ENCODE data around the gene AZIN2. TPM values are rescaled to one million over a fixed set of nuclear protein-coding genes. Genes with fewer than 3 reads are reported as not detected.

The AZIN2 gene
- total and polyA plus RNA-seq, 4 donors = 15.1 to 33.2 (median 25.8) TPM

- Histone ChIP-seq H3K9me3 (ENCODE audit: control insufficient read depth, insufficient read depth, low read length) (no peaks in the 10 kb centered on the region), H3K27ac (ENCODE audit: low read depth, low read length) (no peak overlapping the region), H3K4me3 (ENCODE audit: low read depth, low read length) (no peak overlapping the region), H3K4me1 (ENCODE audit: control insufficient read depth, insufficient read depth, low read length) (peaks cover 33% of the 10 kb centered on the region), H3K27me3 (ENCODE audit: control insufficient read depth, insufficient read depth, low read length) (no peaks in the 10 kb centered on the region), H3K36me3 (ENCODE audit: control insufficient read depth, insufficient read depth, low read length) (peaks cover 36% of the 10 kb centered on the region)
- DNase-seq (ENCODE audit: low read depth in 4 of 6, low spot score in 6 of 6) = no peak
- WGBS (ENCODE audit: insufficient coverage) = 62% methylated on average over 2 of the region's 4 CpGs
Observed at GRCh38 chr1:33143176-33143575, 62.2 kb downstream of the AZIN2 start.

GRCh38 chr1:33143698-33144097, 62.7 kb downstream of the AZIN2 start:
- DNase-seq (ENCODE audit: low read depth in 4 of 6, low spot score in 6 of 6) = no peak
- Histone ChIP-seq H3K27ac (ENCODE audit: low read depth, low read length) (no peak overlapping the region), H3K9me3 (ENCODE audit: control insufficient read depth, insufficient read depth, low read length) (no peaks in the 10 kb centered on the region), H3K4me3 (ENCODE audit: low read depth, low read length) (no peak overlapping the region), H3K27me3 (ENCODE audit: control insufficient read depth, insufficient read depth, low read length) (no peaks in the 10 kb centered on the region), H3K36me3 (ENCODE audit: control insufficient read depth, insufficient read depth, low read length) (peaks cover 37% of the 10 kb centered on the region), H3K4me1 (ENCODE audit: control insufficient read depth, insufficient read depth, low read length) (peaks cover 33% of the 10 kb centered on the region)
- 71% methylated on average over 1 of the region's 2 CpGs for WGBS (ENCODE audit: insufficient coverage)

- peaks cover 54% of the 10 kb centered on the region for H3K36me3 ChIP-seq (ENCODE audit: control insufficient read depth, insufficient read depth, low read length)
- peaks cover 33% of the 10 kb centered on the region for H3K4me1 ChIP-seq (ENCODE audit: control insufficient read depth, insufficient read depth, low read length)
- H3K4me3 ChIP-seq (ENCODE audit: low read depth, low read length) = no peak overlapping the region
- H3K9me3 ChIP-seq (ENCODE audit: control insufficient read depth, insufficient read depth, low read length) = no peaks in the 10 kb centered on the region
- peak in 2 of 6 donors; percentile 55 to 66 for DNase-seq (ENCODE audit: low read depth in 4 of 6, low spot score in 6 of 6)
- WGBS (ENCODE audit: insufficient coverage) = 51% methylated on average over 3 of the region's 3 CpGs
- no peak overlapping the region for H3K27ac ChIP-seq (ENCODE audit: low read depth, low read length)
- H3K27me3 ChIP-seq (ENCODE audit: control insufficient read depth, insufficient read depth, low read length) = no peaks in the 10 kb centered on the region
Observed at GRCh38 chr1:33146003-33146402, 65.0 kb downstream of the AZIN2 start.

DNA sequence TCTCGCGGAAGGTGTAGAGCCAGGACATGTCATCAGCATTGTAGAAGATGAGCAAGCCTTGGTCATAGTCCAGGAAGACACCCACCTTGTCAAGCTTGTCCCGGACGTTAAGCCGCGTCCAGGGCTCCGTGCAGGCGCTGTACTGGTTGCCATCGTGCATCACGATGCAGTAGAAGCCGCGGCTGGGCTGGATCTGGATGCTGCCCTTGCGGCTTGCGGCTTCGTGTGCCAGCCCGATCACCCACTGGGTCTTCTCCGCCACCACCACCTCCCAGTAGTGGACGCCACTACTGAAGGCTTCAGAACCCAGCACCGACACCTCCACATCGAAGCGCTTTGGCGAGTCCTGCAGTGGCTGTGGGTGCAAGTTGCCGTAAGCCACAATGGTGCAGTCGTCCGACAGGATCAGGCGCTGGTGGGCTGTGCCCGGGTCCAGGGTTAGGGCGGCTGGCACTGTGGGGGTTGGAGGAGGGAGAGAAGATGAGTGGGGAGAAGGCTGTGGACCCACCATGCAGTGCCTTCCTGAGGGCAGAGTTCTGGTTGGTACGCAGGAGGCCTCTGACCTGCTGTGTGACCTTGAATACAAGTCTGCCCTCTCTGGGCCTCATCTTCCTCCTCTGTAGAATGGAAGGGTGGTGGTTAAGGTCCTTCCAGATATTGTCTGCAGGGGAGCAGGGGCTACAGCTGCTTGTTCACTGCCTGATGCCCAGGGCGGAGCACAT, 66.5 kb downstream of the AZIN2 start:
- Histone ChIP-seq H3K4me1 (ENCODE audit: control insufficient read depth, insufficient read depth, low read length) (peaks cover 43% of the 10 kb centered on the region), H3K27ac (ENCODE audit: low read depth, low read length) (no peak overlapping the region), H3K9me3 (ENCODE audit: control insufficient read depth, insufficient read depth, low read length) (no peaks in the 10 kb centered on the region), H3K36me3 (ENCODE audit: control insufficient read depth, insufficient read depth, low read length) (peaks cover 59% of the 10 kb centered on the region), H3K4me3 (ENCODE audit: low read depth, low read length) (no peak overlapping the region), H3K27me3 (ENCODE audit: control insufficient read depth, insufficient read depth, low read length) (no peaks in the 10 kb centered on the region)
- 95% methylated on average over 29 of the region's 30 CpGs for WGBS (ENCODE audit: insufficient coverage)
- no peak for DNase-seq (ENCODE audit: low read depth in 4 of 6, low spot score in 6 of 6)

DNA sequence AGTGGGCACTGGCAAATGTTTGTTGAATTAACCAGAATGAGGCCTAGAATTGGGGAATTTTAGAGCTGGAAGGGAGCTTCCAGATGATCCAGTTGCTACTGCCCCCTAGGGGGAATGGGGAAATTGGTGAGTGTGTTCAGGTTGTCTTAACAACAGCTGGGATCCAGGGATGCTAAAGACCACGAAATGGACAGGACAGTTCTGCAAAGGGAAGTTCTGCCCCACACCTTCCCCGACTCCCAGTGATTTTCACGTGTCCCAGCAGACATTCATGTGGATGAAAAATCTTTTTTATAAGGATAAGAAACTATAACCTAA, 67.0 kb downstream of the AZIN2 start:
- WGBS (ENCODE audit: insufficient coverage) = no CpG with 5 or more reads among the region's 3 CpGs
- H3K36me3 ChIP-seq (ENCODE audit: control insufficient read depth, insufficient read depth, low read length) = peaks cover 60% of the 10 kb centered on the region
- DNase-seq (ENCODE audit: low read depth in 4 of 6, low spot score in 6 of 6) = no peak

DNA sequence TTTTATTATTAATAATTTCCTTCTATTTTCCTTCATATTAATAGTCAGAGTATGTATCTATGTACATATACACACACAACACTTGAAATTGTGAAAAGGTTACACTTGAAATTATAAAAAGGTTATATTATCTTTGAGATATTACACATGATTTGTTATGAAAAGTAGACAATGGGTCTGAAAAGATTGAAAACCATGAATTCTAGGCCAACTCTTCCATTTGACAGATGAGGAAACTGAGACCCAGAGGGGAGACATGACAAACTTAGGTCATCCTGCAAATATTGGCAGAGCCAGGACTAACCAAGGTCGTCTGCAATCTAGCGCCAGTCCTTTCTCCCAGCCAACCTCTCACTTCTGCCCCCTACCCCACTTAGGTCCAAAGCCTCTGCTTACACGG, 67.7 kb downstream of the AZIN2 start:
- DNase-seq (ENCODE audit: low read depth in 4 of 6, low spot score in 6 of 6) = no peak
- Histone ChIP-seq H3K36me3 (ENCODE audit: control insufficient read depth, insufficient read depth, low read length) (peaks cover 63% of the 10 kb centered on the region), H3K4me1 (ENCODE audit: control insufficient read depth, insufficient read depth, low read length) (peaks cover 49% of the 10 kb centered on the region), H3K27me3 (ENCODE audit: control insufficient read depth, insufficient read depth, low read length) (no peaks in the 10 kb centered on the region), H3K27ac (ENCODE audit: low read depth, low read length) (no peak overlapping the region), H3K4me3 (ENCODE audit: low read depth, low read length) (no peak overlapping the region), H3K9me3 (ENCODE audit: control insufficient read depth, insufficient read depth, low read length) (no peaks in the 10 kb centered on the region)
- 76% methylated on average over 3 of the region's 3 CpGs for WGBS (ENCODE audit: insufficient coverage)

More for the DNA sequence above, 67.0 kb downstream of the AZIN2 start:
- Histone ChIP-seq H3K9me3 (ENCODE audit: control insufficient read depth, insufficient read depth, low read length) (no peaks in the 10 kb centered on the region), H3K27ac (ENCODE audit: low read depth, low read length) (no peak overlapping the region), H3K4me3 (ENCODE audit: low read depth, low read length) (no peak overlapping the region), H3K27me3 (ENCODE audit: control insufficient read depth, insufficient read depth, low read length) (no peaks in the 10 kb centered on the region), H3K4me1 (ENCODE audit: control insufficient read depth, insufficient read depth, low read length) (peaks cover 48% of the 10 kb centered on the region)

- Histone ChIP-seq H3K36me3 (ENCODE audit: control insufficient read depth, insufficient read depth, low read length) (peaks cover 63% of the 10 kb centered on the region), H3K27ac (ENCODE audit: low read depth, low read length) (no peak overlapping the region), H3K9me3 (ENCODE audit: control insufficient read depth, insufficient read depth, low read length) (no peaks in the 10 kb centered on the region), H3K27me3 (ENCODE audit: control insufficient read depth, insufficient read depth, low read length) (no peaks in the 10 kb centered on the region), H3K4me1 (ENCODE audit: control insufficient read depth, insufficient read depth, low read length) (peaks cover 49% of the 10 kb centered on the region), H3K4me3 (ENCODE audit: low read depth, low read length) (no peak overlapping the region)
- 94% methylated on average over 5 of the region's 7 CpGs for WGBS (ENCODE audit: insufficient coverage)
- no peak for DNase-seq (ENCODE audit: low read depth in 4 of 6, low spot score in 6 of 6)
Observed at GRCh38 chr1:33149453-33150190, 68.7 kb downstream of the AZIN2 start.

- H3K27me3 ChIP-seq (ENCODE audit: control insufficient read depth, insufficient read depth, low read length) = no peaks in the 10 kb centered on the region
- H3K9me3 ChIP-seq (ENCODE audit: control insufficient read depth, insufficient read depth, low read length) = no peaks in the 10 kb centered on the region
- no peak overlapping the region for H3K4me3 ChIP-seq (ENCODE audit: low read depth, low read length)
- DNase-seq (ENCODE audit: low read depth in 4 of 6, low spot score in 6 of 6) = no peak
- 72% methylated on average over 4 of the region's 4 CpGs for WGBS (ENCODE audit: insufficient coverage)
- H3K27ac ChIP-seq (ENCODE audit: low read depth, low read length) = no peak overlapping the region
- peaks cover 63% of the 10 kb centered on the region for H3K36me3 ChIP-seq (ENCODE audit: control insufficient read depth, insufficient read depth, low read length)
- peaks cover 46% of the 10 kb centered on the region for H3K4me1 ChIP-seq (ENCODE audit: control insufficient read depth, insufficient read depth, low read length)
Observed at GRCh38 chr1:33150522-33150921, 69.6 kb downstream of the AZIN2 start.

GRCh38 chr1:33151116-33151515, 70.2 kb downstream of the AZIN2 start:
- 63% methylated on average over 6 of the region's 7 CpGs for WGBS (ENCODE audit: insufficient coverage)
- no peak for DNase-seq (ENCODE audit: low read depth in 4 of 6, low spot score in 6 of 6)
- peaks cover 60% of the 10 kb centered on the region for H3K36me3 ChIP-seq (ENCODE audit: control insufficient read depth, insufficient read depth, low read length)
- no peaks in the 10 kb centered on the region for H3K9me3 ChIP-seq (ENCODE audit: control insufficient read depth, insufficient read depth, low read length)
- H3K4me1 ChIP-seq (ENCODE audit: control insufficient read depth, insufficient read depth, low read length) = peaks cover 45% of the 10 kb centered on the region
- H3K4me3 ChIP-seq (ENCODE audit: low read depth, low read length) = no peak overlapping the region
- no peak overlapping the region for H3K27ac ChIP-seq (ENCODE audit: low read depth, low read length)
- no peaks in the 10 kb centered on the region for H3K27me3 ChIP-seq (ENCODE audit: control insufficient read depth, insufficient read depth, low read length)

Measured in spinal cord (tissue), 10 donors.